NCI-H2171 treated with DMSO at 0.1 percent for 48 hours (cell line): ENCODE data around the gene CTBS.
"Not testable (repeated sequence)": the region's sequence is repeated elsewhere in the genome, so short reads cannot be mapped to it uniquely, and the experiment has no call there.

ENCODE experiments used
- DNase-seq: peaks from one replicate; lab custom pipeline; 2025; lab: John Stamatoyannopoulos, UW

CTBS gene

GRCh38 chr1:84573967-84574842, at the start of gene CTBS:
Gene CTBS (minus strand): TSS chr1:84574440. CDS start chr1:84574415, 25 bp downstream.
- peak; percentile 71 for DNase-seq

- no peak for DNase-seq
Measured at GRCh38 chr1:84621553-84621952, 47.3 kb upstream of the CTBS start.

- peak; percentile 53 for DNase-seq
Measured at GRCh38 chr1:84620720-84621313, 46.6 kb upstream of the CTBS start.

- no peak for DNase-seq
Measured at GRCh38 chr1:84619383-84620102, 45.3 kb upstream of the CTBS start.

GRCh38 chr1:84617349-84617748, 43.1 kb upstream of the CTBS start:
- DNase-seq = no peak

GRCh38 chr1:84615790-84616189, 41.5 kb upstream of the CTBS start:
- no peak for DNase-seq

GRCh38 chr1:84613887-84614286, 39.6 kb upstream of the CTBS start:
- DNase-seq = no peak

GRCh38 chr1:84613026-84613425, 38.8 kb upstream of the CTBS start:
- no peak for DNase-seq

- DNase-seq = no peak
Measured at GRCh38 chr1:84611796-84612195, 37.6 kb upstream of the CTBS start.

- no peak for DNase-seq
Measured at GRCh38 chr1:84611091-84611490, 36.9 kb upstream of the CTBS start.

- no peak for DNase-seq
Measured at GRCh38 chr1:84606977-84607376, 32.7 kb upstream of the CTBS start.

- DNase-seq = no peak
Measured at GRCh38 chr1:84605157-84605556, 30.9 kb upstream of the CTBS start.

- no peak for DNase-seq
Measured at GRCh38 chr1:84603941-84604830, 29.9 kb upstream of the CTBS start.

- DNase-seq = no peak
Measured at GRCh38 chr1:84603223-84603622, 29.0 kb upstream of the CTBS start.

- no peak for DNase-seq
Measured at GRCh38 chr1:84600796-84601195, 26.6 kb upstream of the CTBS start.

GRCh38 chr1:84598846-84599741, 24.9 kb upstream of the CTBS start:
- no peak for DNase-seq

GRCh38 chr1:84598418-84598817, 24.2 kb upstream of the CTBS start:
- no peak for DNase-seq

- no peak for DNase-seq
Measured at GRCh38 chr1:84597011-84597410, 22.8 kb upstream of the CTBS start.

- DNase-seq = not testable (repeated sequence)
Measured at GRCh38 chr1:84594959-84595358, 20.7 kb upstream of the CTBS start.

GRCh38 chr1:84587099-84587498, 12.9 kb upstream of the CTBS start:
- DNase-seq = no peak

- peak; percentile 13 for DNase-seq
Measured at GRCh38 chr1:84585803-84586202, 11.6 kb upstream of the CTBS start.
